Right lung (tissue), 5 donors: ENCODE results near the gene TBC1D1. TPM values are rescaled to one million over a fixed set of nuclear protein-coding genes. Genes with fewer than 3 reads are reported as not detected.

Experiments used
- DNase-seq, 2 donors: peaks; one replicate each; pipeline ENCODE4 v3.0.0-alpha.2; 2013
- polyA plus RNA-seq, 5 donors: library from polyadenylated mRNA; unstranded; fragments of 120-200 nt; gene quantifications; one replicate each; pipeline versions ENCODE4 v1.2.1 to v1.2.3, GENCODE V29; 2013; ENCODE audit warnings: inconsistent platforms in 1 of 5, low replicate concordance in 1 of 5; ENCODE audit not compliant: insufficient read length in 5 of 5, insufficient read depth in 1 of 5

The TBC1D1 gene
- polyA plus RNA-seq, 5 donors, result 61.0 to 70.7 (median 67.7) TPM

GRCh38 chr4:38146383-38146782 lies 255.5 kb downstream of the TBC1D1 start:
- DNase-seq, result no peak

- DNase-seq, result no peak
These were observed 258.6 kb downstream of the TBC1D1 start for GRCh38 chr4:38149472-38149996.

GRCh38 chr4:38149997-38150671 lies 259.2 kb downstream of the TBC1D1 start:
- no peak for DNase-seq

- DNase-seq, result no peak
These were observed 259.9 kb downstream of the TBC1D1 start for GRCh38 chr4:38150766-38151165.

GRCh38 chr4:38151873-38152272 lies 261.0 kb downstream of the TBC1D1 start:
- DNase-seq, result no peak

- DNase-seq, result no peak
These were observed 261.4 kb downstream of the TBC1D1 start for GRCh38 chr4:38152305-38152704.

- no peak for DNase-seq
These were observed 262.0 kb downstream of the TBC1D1 start for GRCh38 chr4:38152721-38153386.

GRCh38 chr4:38153387-38153760 lies 262.5 kb downstream of the TBC1D1 start:
- DNase-seq, result no peak

GRCh38 chr4:38154252-38154651 lies 263.4 kb downstream of the TBC1D1 start:
- DNase-seq, result no peak

- DNase-seq, result no peak
These were observed 264.1 kb downstream of the TBC1D1 start for GRCh38 chr4:38154681-38155588.

GRCh38 chr4:38155589-38156294 lies 264.9 kb downstream of the TBC1D1 start:
- no peak for DNase-seq

- DNase-seq, result no peak
These were observed 266.7 kb downstream of the TBC1D1 start for GRCh38 chr4:38157592-38157991.

- no peak for DNase-seq
These were observed 269.8 kb downstream of the TBC1D1 start for GRCh38 chr4:38160487-38161207.

- DNase-seq, result no peak
These were observed 270.6 kb downstream of the TBC1D1 start for GRCh38 chr4:38161208-38162113.

GRCh38 chr4:38162240-38162784 lies 271.4 kb downstream of the TBC1D1 start:
- DNase-seq, result no peak

- DNase-seq, result no peak
These were observed 272.5 kb downstream of the TBC1D1 start for GRCh38 chr4:38163216-38164006.

- DNase-seq, result no peak
These were observed 273.5 kb downstream of the TBC1D1 start for GRCh38 chr4:38164346-38164745.

- DNase-seq, result no peak
These were observed 275.2 kb downstream of the TBC1D1 start for GRCh38 chr4:38166082-38166481.

- DNase-seq, result no peak
These were observed 275.9 kb downstream of the TBC1D1 start for GRCh38 chr4:38166768-38167167.
